Suppressor macrophage treated with lipopolysaccharide for 1 hour (primary cell): ENCODE data around the gene SLC25A21.
"Not testable (repeated sequence)": the region's sequence is repeated elsewhere in the genome, so short reads cannot be mapped to it uniquely, and the experiment has no call there.

Source experiments
- DNase-seq, 3 donors: peaks; one replicate each; pipeline ENCODE4 v3.0.0-alpha.2; 2020 to 2022

Gene SLC25A21

DNA sequence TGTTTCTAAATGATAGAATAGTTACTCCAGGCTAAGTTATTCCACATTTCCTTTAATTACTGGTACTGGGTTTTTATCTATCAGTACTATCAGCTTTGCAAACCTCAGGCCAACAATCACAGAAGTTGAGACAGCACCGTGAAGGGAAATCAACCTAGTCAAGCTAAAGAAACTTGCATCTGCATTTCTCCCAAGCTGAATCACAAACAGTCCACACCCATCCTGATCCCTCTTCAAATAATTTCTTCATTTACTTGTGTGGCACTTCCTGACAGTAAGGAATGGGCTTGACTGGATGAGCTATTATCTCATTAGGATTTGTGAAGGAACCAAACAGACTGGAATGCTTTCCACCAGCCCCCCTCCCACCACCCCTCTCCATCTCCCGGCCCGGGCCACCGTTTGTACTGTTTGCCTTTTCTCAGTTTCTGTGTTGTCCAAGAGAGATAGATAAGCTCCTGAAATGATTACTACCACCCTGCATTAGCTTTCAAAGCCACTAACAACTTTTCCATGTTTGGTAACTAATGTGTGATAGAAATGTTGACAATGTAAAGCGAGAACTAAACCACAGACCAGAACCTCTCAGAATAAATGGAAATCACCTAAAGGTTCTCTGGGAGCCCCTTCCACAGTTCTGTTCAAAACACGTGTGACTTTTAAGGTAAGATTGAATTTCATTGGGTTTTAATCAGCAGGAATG lies 236.3 kb downstream of the SLC25A21 start:
- no peak for DNase-seq

GRCh38 chr14:36934304-36934703 lies 238.1 kb downstream of the SLC25A21 start:
- no peak for DNase-seq

DNA sequence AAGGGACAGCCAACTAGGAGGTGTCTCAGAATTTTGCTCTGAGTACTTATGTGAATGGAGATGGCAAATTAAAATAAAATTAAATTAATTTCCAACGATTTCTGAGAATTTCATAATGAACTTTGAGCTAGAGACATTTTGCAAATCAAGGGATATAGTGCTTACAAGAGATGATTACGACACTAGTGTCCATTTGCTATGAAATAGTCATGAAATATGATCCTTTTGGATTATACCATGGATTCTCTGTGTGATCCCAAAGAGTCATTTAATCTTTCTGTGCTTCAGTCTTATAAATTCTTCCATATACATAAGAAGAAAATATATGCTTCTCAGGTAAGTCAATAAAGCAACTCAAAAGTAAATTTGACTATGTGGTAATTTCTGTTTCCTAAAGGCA lies 240.6 kb downstream of the SLC25A21 start:
- no peak for DNase-seq

- no peak for DNase-seq
These were observed 244.0 kb downstream of the SLC25A21 start for GRCh38 chr14:36928432-36928831.

DNA sequence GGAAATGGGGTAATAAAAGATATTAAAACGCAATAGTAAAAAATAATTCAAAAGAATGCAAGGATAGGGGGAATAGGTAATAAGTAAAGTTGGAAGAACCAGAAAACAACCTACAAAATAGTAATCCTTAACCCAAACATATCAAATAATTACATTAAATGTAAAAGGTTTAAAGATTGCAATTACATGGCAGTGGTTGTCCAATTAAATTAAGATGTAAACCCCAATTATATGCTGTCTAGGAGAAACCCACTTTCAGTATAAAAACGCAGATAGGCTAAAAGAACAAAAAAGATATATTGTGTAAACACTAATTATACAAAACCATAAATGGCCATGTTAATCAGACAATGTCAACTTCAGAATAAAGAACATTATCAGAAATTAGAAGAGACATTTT lies 247.3 kb downstream of the SLC25A21 start:
- no peak for DNase-seq

DNA sequence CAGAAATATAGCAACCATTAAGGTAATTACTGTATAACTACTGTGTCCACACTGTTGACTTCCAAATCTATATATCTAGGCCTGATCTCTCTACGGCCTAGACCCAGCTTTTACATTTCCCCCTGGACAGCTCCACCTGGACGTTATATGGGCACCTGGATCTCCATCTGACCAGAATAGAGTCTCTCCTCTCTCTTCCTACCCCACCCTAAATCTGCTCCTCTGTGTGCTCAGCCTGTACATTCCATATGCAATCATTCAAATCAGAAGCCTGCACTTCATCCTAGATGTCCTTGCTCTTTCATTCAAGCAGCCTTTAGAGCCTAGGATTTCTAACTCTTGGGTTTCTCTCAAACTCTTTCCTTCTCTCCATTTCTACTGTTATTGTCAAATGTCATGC lies 255.7 kb downstream of the SLC25A21 start:
- no peak for DNase-seq

DNA sequence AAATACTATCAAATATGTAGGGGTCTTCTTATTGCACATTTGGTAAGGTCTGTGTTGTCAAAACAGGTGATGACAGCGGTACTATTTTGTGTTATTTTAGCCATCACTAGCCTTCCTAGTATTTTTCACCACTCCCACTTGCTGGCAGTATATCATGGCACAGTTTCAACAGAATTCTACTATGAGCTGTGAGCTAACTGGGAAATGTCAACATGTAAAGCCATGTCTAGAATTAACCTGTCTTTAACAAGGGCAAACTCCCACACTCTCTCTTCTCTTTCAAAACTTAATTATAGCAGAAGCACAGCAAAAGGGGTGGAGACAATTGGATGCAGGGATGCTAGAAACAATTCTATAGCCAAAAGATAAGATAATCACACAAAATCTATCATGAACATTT lies 257.3 kb downstream of the SLC25A21 start:
- no peak for DNase-seq

- no peak for DNase-seq
These were observed 261.8 kb downstream of the SLC25A21 start for GRCh38 chr14:36910578-36910977.

DNA sequence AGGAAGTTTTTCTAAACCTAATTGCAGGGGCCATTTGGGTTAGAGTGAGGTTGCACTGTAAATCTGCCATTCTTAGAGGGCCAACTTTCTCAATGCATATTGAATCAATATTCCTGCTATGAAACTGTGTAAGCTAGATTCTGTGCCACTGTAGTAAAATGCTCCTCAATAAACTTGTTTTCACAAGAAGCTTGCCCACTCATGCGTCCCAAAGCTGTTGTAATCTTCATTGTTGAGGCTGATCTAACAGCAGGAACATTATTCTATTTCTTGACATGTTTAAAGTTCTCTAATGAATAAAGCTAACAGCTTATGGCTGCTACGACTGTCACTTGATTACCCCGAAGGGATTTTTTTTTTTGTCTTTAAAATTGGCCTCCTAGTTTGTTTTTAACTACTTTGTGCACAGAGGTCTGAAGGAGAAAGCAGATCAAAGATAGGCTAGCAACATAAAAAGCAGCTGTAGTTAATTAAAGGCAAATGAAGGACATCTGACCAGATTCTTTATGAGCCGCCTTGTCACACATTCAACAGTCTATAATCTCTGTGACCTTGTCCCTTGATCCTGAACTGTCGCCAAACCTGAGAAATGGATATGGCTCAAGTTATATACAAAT lies 267.0 kb downstream of the SLC25A21 start:
- no peak for DNase-seq

- no peak for DNase-seq
These were observed 270.5 kb downstream of the SLC25A21 start for GRCh38 chr14:36901861-36902260.

GRCh38 chr14:36900846-36901245 lies 271.6 kb downstream of the SLC25A21 start:
- DNase-seq, result no peak

DNA sequence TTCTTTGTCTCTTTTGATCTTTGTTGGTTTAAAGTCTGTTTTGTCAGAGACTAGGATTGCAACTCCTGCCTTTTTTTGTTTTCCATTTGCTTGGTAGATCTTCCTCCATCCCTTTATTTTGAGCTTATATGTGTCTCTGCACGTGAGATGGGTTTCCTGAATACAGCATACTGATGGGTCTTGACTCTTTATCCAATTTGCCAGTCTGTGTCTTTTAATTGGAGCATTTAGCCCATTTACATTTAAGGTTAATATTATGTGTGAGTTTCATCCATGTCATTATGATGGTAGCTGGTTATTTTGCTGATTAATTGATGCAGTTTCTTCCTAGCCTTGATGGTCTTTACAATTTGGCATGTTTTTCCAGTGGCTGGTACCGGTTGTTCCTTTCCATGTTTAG lies 276.1 kb downstream of the SLC25A21 start:
- DNase-seq, result not testable (repeated sequence)

DNA sequence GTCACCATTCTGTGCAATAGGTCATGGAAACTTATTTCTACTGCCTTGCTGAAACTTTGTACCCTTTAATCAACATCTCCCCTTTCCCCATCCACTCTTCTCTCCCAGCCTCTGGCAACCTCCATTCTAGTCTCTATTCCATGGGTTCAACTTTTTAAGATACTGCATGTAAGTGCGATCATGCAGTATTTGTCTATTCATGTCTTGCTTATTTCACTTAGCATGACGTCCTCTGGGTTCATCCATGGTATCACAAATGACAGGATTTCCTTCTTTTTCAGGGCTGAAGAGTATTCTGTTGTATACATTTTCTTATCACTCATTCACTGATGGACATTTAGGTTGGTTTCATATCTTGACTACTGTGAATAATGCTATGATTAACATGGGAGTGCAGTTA lies 288.4 kb downstream of the SLC25A21 start:
- DNase-seq, result no peak

DNA sequence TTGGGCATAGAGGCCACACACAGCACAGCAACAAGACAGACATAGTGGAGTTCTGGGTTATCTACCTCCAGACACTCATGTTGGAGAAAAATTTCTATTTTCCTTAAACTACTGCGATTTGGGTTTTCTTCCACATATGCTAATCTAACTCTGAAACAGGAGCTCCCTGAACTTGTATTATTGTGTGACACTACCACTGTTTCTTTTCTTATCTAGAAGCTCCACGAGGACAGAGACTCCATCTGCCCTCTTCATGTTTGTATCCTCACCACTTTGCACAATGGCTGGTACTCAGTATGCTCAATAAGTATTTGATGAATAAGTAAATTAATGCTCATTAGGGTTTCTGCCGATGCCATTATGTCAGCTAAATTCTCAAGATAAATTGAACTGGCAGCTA lies 292.1 kb downstream of the SLC25A21 start:
- no peak for DNase-seq

- no peak for DNase-seq
These were observed 292.8 kb downstream of the SLC25A21 start for GRCh38 chr14:36879558-36879957.

GRCh38 chr14:36874396-36875138 lies 297.8 kb downstream of the SLC25A21 start:
- no peak for DNase-seq

- no peak for DNase-seq
These were observed 301.6 kb downstream of the SLC25A21 start for GRCh38 chr14:36870776-36871175.

- DNase-seq, result no peak
These were observed 303.3 kb downstream of the SLC25A21 start for GRCh38 chr14:36869125-36869524.

GRCh38 chr14:36866867-36867266 lies 305.5 kb downstream of the SLC25A21 start:
- DNase-seq, result no peak

DNA sequence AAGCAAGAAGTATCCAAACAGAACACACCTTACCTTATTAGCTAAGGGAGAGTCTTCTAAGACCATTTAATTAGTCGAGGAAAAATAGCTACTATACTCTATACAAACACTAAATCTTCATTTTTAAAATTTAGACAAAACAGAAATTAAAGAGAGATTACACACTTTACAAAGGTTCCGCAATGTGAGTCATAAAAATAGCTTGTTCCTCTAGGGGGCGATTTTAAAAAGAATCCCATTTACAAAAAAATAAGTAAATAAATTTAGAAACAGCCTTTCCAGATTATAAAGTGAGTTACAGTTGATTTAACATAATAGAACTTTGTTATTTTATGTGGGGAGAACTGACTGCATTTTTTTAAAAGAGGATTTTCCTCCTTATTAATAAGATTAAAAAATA lies 309.1 kb downstream of the SLC25A21 start:
- no peak for DNase-seq

DNA sequence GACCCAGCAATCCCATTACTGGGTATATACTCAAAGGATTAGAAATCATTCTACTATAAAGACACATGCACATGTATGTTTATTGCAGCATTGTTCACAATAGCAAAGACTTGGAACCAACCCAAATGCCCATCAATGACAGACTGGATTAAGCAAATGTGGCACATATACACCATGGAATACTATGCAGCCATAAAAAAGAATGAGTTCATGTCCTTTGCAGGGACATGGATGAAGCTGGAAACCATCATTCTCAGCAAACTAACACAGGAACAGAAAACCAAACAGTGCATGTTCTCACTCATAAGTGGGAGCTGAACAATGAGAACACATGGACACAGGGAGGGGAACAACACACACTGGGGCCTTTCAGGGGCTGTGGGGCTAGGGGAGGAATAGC lies 310.2 kb downstream of the SLC25A21 start:
- not testable (repeated sequence) for DNase-seq

DNA sequence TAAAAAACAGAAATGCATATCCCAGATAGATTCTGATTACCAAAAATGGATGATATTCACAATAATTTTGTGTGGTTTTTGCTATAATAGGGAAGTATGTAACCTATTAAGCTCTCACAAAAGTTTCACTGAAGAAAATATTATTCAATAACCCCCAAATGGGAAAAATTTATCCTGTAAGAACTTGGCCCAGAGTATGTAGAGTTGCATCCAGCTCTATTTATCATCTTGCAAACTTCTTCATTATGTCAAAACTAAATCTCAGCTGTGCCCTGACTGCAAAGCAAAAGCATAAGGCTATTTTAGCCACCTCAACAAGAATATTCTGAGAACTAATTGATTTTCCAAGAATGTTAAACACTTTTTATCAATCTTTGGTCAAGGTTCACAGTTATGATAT lies 311.6 kb downstream of the SLC25A21 start:
- no peak for DNase-seq

- DNase-seq, result no peak
These were observed 313.3 kb downstream of the SLC25A21 start for GRCh38 chr14:36859119-36859518.

- no peak for DNase-seq
These were observed 314.5 kb downstream of the SLC25A21 start for GRCh38 chr14:36857842-36858445.
